Measurements from ENCODE around the gene TMEM120B. TPM values are rescaled to one million over a fixed set of nuclear protein-coding genes. Genes with fewer than 3 reads are reported as not detected.

Gene TMEM120B
- total RNA-seq, 1 experiment from 2014 or later = 6.6 TPM

DNA sequence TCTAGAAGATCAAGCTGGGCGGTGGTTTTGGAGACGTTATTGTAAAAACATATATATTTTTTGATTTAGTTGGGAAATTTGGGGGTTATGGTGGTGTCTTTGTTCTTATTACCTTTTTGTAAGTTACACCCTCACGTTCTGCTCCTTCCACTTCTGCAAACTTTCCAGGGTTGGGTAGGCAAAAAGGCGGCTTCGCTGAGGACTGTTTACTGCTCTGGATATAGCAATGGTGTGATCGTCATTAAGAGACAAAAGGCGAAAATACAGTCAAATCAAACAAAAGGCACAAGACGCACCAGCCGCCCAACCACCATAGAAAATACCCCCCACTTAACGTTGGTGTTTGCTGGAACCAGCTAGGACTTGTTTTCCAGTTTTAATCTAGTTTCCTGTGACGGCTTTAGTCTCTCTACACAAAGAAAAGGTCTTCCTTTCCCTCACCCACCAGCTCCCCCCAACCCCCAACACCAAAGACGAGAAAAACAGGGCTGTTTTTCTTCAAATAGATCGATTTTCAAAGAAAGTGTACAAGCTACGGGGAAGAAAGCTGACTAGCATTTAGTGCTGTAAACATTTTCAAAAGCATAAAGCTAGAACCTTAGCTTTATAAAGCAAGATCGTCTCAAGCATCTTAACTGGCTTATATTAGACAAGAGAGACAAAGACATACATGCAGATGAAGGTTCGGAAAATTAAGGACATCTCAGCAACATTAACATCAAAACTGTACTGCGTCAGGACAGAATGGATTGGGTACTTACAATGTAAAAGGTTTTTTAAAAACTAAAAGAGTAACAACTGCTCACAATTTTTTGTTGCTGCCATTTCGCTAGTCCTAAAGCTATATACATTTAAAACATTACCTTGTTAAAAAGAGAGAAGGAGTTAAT, 89.3 kb downstream of the TMEM120B start:
- Histone ChIP-seq H3K27me3 (no peaks in the 10 kb centered on the region), H3K9me3 (no peaks in the 10 kb centered on the region), H3K36me3 (peaks cover 26% of the 10 kb centered on the region), H3K4me3 (peak overlapping the region; percentile 55)
- no peak for DNase-seq

DNA sequence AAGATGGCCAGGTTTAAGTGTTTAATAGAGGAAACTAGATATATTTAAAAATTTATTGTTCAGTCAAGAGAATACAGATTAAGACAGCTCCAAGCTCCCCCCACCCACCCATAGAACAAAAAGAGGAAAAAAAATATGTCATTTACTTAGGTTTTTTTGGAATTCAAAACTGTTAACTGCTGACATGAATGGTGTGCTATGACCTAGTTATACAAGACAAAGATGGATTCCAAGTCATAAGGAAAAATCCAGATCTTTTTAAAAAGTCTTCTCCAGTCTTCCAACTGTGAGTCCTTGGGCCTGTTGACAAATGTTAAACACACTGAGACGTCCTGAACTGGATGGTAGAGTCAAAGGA, 89.9 kb downstream of the TMEM120B start:
- Histone ChIP-seq H3K4me3 (peak overlapping the region; percentile 55), H3K27me3 (no peaks in the 10 kb centered on the region), H3K9me3 (no peaks in the 10 kb centered on the region), H3K36me3 (peaks cover 28% of the 10 kb centered on the region)
- no peak for DNase-seq

DNA sequence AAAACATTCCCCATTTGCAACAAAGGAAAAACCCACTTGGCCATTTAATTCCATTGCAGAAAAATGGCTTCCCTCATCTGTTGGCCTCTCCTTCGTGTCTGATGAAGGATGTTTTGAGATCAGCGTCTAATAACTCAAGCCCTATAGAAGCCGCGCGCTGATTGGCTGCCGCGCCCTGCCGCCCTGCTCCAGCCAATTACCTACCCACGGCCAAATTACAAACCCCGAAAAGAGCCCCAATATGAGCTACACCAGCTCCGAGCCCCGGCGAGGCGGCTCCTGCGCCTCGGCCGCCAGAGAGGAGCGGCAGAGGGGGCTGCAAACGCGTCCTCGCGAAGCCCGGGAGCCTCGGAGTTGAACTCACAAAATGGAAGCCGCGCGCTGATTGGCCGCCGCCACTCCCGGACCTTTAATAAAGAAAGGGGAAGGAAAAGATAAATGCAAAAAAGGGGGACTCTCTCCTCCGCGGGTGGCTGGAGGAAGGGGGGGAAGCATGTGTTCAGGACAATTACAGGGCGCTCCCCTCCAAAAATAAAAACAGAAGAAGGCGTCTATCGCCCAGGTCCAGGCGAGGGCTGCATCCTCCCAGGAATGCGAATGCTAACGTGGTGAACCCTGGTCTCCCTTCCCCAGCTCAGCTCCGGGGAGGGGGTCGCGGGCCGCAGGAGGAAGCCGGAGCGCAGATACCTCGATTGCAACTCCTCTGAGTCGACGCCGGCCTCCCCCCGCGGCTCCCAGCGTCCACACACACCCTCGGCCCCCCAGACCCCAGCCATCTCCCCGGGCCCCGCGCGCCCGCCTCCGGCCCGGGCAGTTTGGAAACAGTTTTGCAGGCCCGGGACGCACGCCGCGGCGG, 90.5 kb downstream of the TMEM120B start:
- H3K27me3 ChIP-seq = no peaks in the 10 kb centered on the region
- peak; percentile 90 for DNase-seq
- H3K36me3 ChIP-seq = peaks cover 32% of the 10 kb centered on the region
- no peaks in the 10 kb centered on the region for H3K9me3 ChIP-seq
- H3K4me3 ChIP-seq = peak overlapping the region; percentile 55

DNA sequence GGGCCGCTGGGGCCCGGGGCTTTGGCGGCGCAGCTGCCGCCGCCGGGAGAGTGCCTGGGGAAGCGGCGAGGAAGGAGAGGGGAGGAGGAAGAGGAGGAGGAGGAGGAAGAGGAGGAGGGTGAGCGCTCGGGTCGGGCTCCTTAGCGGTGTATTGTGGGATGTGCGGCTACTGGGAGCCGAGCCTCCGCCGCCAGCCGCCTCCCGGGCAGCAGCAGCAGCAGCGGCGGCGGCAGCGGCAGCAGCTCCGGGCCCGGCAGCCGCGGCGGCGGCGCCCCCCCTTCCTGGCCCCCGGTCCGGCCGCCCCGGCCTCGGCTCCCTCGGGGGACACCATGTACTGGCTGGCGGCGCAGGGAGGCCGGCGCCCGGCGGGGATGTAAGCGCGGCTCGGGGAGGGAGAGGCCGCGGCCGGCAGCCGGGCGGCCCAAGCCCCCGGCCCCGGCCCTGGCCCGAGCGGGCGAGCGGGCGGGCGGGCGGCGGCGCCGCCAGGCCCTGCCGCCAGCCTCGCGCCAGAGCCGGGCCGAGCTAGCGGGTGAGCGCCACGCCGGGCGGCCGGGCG, 91.4 kb downstream of the TMEM120B start, which contains the start of gene SETD1B:
Gene SETD1B (plus strand): TSS at position 149 of the 556 bp plus-strand sequence. CDS start 729 bp downstream, outside the sequence.
- peaks cover 36% of the 10 kb centered on the region for H3K36me3 ChIP-seq
- H3K27me3 ChIP-seq = no peaks in the 10 kb centered on the region
- peak; percentile 77 for DNase-seq
- no peaks in the 10 kb centered on the region for H3K9me3 ChIP-seq
- H3K4me3 ChIP-seq = peak within 1 kb of the TSS; percentile 64

DNA sequence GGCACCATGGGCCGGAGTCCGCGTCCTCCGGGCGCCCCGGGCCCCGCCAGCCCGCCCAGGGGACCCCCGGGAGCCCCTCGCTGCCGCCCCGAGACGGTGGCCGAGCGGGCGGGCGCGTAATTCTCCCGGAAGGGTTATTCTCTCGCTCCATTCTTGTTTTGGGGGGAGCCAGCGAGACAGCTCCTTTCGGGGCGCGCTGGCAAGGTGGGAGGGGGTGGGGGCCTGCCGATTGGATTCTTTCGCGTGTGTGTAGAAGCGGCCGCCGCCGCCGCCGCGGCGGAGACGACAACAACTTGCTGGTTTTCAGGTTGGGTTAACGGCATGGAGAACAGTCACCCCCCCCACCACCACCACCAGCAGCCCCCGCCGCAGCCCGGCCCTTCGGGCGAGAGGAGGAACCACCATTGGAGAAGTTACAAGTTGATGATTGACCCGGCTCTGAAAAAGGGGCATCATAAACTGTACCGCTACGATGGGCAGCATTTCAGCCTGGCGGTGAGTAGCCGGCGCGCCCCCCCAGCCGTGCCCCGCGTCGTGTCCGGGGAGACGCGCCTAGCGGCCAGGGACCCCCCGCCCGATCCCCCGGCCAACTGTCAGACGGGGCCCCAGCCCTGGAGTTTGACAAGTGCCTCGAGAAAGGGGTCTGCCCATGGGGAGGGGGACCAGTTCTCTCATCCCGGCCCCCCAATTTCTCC, 92.0 kb downstream of the TMEM120B start:
- peak overlapping the region; percentile 64 for H3K4me3 ChIP-seq
- H3K9me3 ChIP-seq = no peaks in the 10 kb centered on the region
- DNase-seq = peak; percentile 42
- H3K27me3 ChIP-seq = no peaks in the 10 kb centered on the region
- peaks cover 39% of the 10 kb centered on the region for H3K36me3 ChIP-seq

DNA sequence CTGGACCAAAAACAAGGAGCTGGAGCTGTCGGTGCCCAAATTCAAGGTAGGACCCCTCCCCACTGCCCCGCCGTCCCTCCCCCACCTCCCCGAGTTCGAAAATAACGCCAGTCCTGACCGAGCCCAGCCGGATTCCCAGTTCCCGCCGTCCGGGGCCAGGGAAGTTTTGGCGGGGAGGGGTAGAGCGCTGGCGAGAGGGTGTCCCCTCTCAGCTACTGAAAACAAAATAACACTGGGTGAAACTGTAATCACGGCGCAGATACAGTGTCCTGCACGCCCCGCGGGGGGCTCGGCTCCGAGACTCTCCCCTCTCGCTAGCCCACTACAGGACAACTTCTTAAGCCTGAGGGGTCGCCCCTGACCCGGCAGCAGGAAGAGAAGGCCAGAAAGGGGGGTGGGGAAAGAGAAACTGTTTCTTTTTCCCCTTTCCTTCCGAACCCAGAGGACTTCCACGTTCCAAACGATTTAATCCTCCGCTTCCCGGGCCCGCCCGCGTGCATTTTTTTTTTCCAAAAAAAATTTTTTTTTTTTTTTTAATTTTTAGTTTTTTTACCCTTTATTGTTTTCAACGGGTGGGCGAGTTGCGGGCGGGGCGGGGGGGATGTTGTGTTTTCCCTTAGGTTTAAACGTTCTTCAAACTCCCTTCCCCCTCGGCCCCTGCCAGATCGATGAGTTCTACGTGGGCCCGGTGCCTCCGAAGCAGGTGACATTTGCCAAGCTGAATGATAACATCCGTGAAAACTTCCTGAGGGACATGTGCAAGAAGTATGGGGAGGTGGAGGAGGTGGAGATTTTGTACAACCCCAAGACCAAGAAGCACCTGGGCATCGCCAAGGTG, 92.8 kb downstream of the TMEM120B start:
- peaks cover 41% of the 10 kb centered on the region for H3K36me3 ChIP-seq
- H3K27me3 ChIP-seq = no peaks in the 10 kb centered on the region
- H3K4me3 ChIP-seq = peak overlapping the region; percentile 64
- no peak for DNase-seq
- no peaks in the 10 kb centered on the region for H3K9me3 ChIP-seq

DNA sequence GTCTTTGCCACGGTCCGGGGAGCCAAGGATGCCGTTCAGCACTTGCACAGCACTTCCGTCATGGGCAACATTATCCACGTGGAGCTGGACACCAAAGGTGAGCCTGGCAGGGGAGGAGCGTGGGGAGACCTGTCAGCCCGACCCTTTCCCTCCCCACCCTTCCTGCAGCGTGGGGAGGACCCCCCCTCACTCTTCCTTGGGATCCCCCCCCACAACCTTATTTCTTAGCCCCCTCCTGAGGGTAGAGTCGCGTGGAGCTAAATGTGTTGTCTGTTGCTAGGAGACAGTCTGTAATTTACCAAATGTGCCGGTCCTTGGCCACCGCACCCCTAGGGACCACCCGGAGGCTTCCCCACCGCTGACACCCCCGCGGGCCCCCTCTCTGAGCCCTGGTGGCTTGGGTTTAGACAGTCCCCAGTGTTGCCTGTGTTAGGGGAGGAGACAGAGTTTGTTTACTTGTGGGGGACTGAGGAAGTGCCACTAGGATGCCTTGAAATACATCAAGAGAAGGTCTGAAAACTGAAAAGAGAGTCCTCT, 93.5 kb downstream of the TMEM120B start:
- Histone ChIP-seq H3K27me3 (no peaks in the 10 kb centered on the region), H3K4me3 (peak overlapping the region; percentile 64), H3K9me3 (no peaks in the 10 kb centered on the region), H3K36me3 (peaks cover 46% of the 10 kb centered on the region)
- no peak for DNase-seq

DNA sequence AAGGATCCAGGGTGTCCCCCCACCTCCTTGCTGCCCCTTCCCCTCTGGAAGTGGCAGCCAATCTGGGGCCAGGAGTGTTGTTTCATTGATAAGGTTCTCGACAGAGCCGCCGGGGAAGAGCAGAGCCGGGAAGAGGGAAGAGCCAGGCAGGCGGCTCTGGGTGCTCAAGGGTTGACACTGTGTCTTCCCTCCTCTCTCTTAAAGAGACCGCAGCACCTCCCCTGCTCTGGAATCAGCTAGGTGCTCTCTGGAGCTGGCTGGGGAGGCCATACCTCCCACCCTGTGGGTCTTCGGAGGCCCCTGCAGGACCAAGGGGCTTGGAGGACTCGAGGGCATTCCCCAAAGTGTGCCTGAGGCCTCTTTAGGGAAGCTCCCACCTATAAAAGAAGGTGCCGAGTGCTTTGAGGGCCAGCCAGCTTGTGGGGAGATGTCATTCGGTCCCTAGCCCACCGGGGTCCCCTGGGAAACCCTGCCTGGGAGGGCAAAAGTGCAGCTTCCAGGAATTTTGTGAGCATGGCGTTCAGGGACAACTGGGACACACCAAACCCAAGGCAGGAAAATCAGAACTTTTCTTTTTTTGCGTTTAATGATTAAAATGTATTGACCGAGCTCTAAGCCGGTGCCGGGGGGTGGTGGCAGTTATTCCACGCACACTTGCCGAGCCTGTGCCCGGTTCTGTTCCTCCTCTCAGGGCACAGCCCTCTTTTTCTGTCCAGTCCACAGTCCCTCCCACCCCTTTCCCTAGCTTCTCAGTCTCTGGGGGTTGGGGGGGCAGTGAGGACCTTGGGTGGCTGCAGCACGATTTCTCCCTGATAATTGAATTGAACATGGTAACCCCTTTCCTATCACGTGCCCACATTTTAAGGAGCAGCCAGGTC, 94.2 kb downstream of the TMEM120B start:
- no peak for DNase-seq
- peaks cover 52% of the 10 kb centered on the region for H3K36me3 ChIP-seq
- no peaks in the 10 kb centered on the region for H3K27me3 ChIP-seq
- H3K9me3 ChIP-seq = no peaks in the 10 kb centered on the region
- H3K4me3 ChIP-seq = peak overlapping the region; percentile 64

DNA sequence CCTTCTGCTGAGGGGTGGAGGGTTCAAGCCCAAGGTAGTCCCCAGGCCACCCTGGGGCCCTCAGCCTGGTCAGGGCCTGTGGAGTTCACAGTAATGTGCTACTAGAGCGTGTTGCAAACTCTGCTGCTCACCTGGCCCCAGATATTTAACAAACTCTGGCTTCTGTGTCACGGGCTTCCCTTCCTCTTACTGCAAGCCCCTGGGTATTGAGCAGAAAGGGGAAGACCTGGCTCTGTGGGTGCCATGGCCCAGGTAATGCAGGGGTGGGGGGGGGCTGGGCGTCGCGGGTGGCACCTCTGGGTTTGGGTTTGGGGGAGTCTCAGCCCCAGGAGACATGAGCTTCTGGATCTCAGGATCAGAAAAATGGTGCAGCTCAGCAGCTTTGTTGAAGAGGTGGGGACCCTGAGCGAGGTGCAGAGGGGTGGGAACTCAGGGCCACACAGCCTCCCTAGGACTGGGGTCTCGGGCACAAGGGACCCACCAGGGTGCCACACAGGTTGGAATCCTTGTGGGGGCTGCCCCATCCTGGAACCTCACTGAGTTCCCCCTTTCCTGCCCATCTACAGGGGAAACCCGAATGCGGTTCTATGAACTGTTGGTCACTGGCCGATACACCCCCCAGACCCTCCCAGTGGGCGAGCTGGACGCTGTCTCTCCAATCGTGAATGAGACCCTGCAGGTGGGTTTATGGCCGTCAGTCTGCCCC, 95.2 kb downstream of the TMEM120B start:
- no peak for DNase-seq
- H3K36me3 ChIP-seq = peaks cover 57% of the 10 kb centered on the region
- no peaks in the 10 kb centered on the region for H3K9me3 ChIP-seq
- no peaks in the 10 kb centered on the region for H3K27me3 ChIP-seq
- no peak overlapping the region for H3K4me3 ChIP-seq

DNA sequence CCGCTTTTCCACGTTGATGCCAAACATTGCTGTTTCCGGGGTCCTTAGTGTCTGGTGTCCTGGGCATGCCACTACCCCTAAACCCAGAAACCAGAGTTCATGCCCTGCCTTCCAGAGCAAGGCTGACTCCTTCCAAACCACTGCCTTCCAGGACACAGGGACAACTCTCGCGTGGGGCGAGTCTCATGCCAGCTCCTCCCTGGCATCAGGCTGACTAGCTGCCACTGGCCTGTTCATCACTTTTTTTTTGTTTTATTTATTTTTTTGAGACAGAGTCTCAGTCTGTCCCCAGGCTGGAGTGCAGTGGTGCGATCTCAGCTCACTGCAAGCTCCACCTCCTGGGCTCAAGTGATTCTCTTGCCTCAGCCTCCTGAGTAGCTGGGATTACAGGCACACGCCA, 96.1 kb downstream of the TMEM120B start:
- H3K9me3 ChIP-seq = no peaks in the 10 kb centered on the region
- H3K36me3 ChIP-seq = peaks cover 65% of the 10 kb centered on the region
- no peak for DNase-seq
- H3K27me3 ChIP-seq = no peaks in the 10 kb centered on the region
- no peak overlapping the region for H3K4me3 ChIP-seq

DNA sequence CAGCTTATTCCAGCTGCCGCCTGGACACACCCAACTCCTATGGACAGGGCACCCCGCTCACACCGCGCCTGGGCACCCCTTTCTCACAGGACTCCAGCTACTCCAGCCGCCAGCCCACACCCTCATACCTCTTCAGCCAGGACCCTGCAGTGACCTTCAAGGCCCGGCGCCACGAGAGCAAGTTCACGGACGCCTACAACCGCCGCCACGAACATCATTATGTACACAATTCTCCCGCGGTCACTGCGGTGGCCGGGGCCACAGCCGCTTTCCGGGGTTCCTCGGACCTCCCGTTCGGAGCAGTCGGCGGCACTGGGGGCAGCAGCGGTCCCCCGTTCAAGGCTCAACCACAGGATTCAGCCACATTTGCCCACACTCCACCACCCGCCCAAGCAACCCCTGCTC, 97.2 kb downstream of the TMEM120B start:
- no peak for DNase-seq
- H3K4me3 ChIP-seq = no peak overlapping the region
- H3K36me3 ChIP-seq = peaks cover 71% of the 10 kb centered on the region
- no peaks in the 10 kb centered on the region for H3K9me3 ChIP-seq
- no peaks in the 10 kb centered on the region for H3K27me3 ChIP-seq

DNA sequence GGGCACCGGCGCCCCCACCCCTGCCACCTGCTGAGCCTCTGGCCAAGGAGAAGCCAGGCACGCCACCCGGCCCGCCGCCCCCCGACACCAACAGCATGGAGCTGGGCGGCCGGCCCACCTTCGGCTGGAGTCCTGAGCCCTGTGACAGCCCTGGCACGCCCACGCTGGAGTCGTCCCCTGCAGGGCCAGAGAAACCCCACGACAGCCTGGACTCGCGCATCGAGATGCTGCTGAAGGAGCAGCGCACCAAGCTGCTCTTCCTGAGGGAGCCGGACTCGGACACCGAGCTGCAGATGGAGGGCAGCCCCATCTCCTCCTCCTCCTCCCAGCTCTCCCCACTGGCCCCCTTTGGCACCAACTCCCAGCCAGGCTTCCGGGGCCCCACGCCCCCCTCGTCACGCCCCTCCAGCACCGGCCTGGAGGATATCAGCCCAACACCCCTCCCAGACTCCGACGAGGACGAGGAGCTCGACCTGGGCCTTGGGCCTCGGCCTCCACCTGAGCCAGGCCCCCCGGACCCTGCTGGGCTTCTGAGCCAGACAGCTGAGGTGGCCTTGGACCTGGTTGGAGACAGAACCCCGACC, 97.8 kb downstream of the TMEM120B start:
- no peak for DNase-seq
- H3K27me3 ChIP-seq = no peaks in the 10 kb centered on the region
- H3K36me3 ChIP-seq = peaks cover 78% of the 10 kb centered on the region
- H3K4me3 ChIP-seq = no peak overlapping the region
- no peaks in the 10 kb centered on the region for H3K9me3 ChIP-seq

DNA sequence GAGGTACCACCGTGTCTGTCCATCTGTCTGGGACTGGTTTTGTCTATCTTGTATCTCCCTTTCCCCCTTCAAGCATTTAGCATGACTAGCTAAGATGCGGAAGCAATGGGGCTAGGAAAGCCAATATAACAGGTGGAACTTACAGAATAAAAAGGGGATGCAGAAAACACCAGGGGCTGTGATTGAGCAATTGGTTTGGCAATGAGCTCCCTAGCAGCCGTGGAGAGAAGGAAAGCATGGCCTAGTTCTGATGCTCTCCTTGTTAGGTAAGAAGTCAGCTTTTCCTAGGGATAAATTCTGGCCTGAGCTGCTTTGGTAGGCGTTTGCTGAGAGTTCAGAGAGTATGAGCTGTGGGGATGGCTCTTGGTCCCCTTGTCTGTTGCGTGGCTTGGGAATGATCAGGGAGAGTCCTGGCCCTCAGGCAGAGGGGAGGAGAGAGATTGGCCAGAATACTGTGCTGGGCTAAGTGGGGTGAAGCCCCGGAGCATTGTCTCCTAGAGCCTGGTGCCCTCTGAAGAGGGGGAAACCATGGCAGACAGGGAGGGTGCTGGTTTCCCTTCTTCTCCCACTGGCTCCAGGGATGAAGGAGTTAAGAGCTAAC, 98.4 kb downstream of the TMEM120B start:
- Histone ChIP-seq H3K27me3 (no peaks in the 10 kb centered on the region), H3K9me3 (no peaks in the 10 kb centered on the region), H3K4me3 (no peak overlapping the region; the same call in 1 of the 2 replicates), H3K36me3 (peaks cover 78% of the 10 kb centered on the region)
- DNase-seq = no peak

Measured in MG63 (cell line).